Measurements from ENCODE around the gene CNBP. TPM values are rescaled to one million over a fixed set of nuclear protein-coding genes. Genes with fewer than 3 reads are reported as not detected.

CNBP gene
- total and polyA plus RNA-seq, 2 of the 13 experiments (the other 11 are each of a cell fraction or from before 2014, with no cell fraction given), result 282 to 354 TPM

GRCh38 chr3:129119365-129120100 lies 64.2 kb downstream of the CNBP start (continued):
- TF ChIP-seq ZFY (CRISPR knock-in tag; IDR thresholded peaks at IDR 0.05), result peak; percentile 49; the same call in 1 of the 2 replicates
- TF ChIP-seq TOE1 (CRISPR knock-in tag; IDR thresholded peaks at IDR 0.05), result no peak
- TF ChIP-seq, protein P1, sequence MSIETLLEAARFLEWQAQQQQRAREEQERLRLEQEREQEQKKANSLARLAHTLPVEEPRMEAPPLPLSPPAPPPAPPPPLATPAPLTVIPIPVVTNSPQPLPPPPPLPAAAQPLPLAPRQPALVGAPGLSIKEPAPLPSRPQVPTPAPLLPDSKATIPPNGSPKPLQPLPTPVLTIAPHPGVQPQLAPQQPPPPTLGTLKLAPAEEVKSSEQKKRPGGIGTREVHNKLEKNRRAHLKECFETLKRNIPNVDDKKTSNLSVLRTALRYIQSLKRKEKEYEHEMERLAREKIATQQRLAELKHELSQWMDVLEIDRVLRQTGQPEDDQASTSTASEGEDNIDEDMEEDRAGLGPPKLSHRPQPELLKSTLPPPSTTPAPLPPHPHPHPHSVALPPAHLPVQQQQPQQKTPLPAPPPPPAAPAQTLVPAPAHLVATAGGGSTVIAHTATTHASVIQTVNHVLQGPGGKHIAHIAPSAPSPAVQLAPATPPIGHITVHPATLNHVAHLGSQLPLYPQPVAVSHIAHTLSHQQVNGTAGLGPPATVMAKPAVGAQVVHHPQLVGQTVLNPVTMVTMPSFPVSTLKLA (IDR thresholded peaks at IDR 0.05), result peak; percentile 50
- peak; percentile 83; the same call in 1 of the 2 replicates for TF ChIP-seq SAFB2 (CRISPR knock-in tag; IDR thresholded peaks at IDR 0.05; ENCODE audit: borderline replicate concordance, low read depth)
- TF ChIP-seq ZNF552 (CRISPR knock-in tag; IDR thresholded peaks at IDR 0.05; ENCODE audit: borderline replicate concordance), result peak; percentile 80; the same call in 1 of the 2 replicates
- no peak for TF ChIP-seq MED13 (CRISPR knock-in tag; IDR thresholded peaks at IDR 0.05)
- TF ChIP-seq PHF20 (CRISPR knock-in tag; IDR thresholded peaks at IDR 0.05), result 0 out of 2 replicates have a peak, but pooled peaks have one; percentile 36
- no peak for TF ChIP-seq FOXA1 (IDR thresholded peaks at IDR 0.05)
- TF ChIP-seq FOXA1 (CRISPR knock-in tag; IDR thresholded peaks at IDR 0.05), result peak; percentile 96
- TF ChIP-seq E2F2 (CRISPR knock-in tag; IDR thresholded peaks at IDR 0.05; ENCODE audit: borderline replicate concordance), result no peak
- peak; percentile 84 for TF ChIP-seq ETV5 (CRISPR knock-in tag; IDR thresholded peaks at IDR 0.05; ENCODE audit: borderline replicate concordance)
- TF ChIP-seq ZBTB38 (CRISPR knock-in tag; IDR thresholded peaks at IDR 0.05), result peak; percentile 33; the same call in 1 of the 2 replicates
- TF ChIP-seq EHMT2 (IDR thresholded peaks at IDR 0.05; ENCODE audit: borderline replicate concordance, low read depth, low read length), result no peak
- peak; percentile 63; the same call in 1 of the 2 replicates for TF ChIP-seq ZMAT3 (CRISPR knock-in tag; conservative IDR thresholded peaks at IDR 0.05)
- TF ChIP-seq HOXA7 (CRISPR knock-in tag; IDR thresholded peaks at IDR 0.05), result no peak
- peak; percentile 75 for TF ChIP-seq DMAP1 (CRISPR knock-in tag; IDR thresholded peaks at IDR 0.05)
- TF ChIP-seq ZBTB26 (CRISPR knock-in tag; IDR thresholded peaks at IDR 0.05; ENCODE audit: borderline replicate concordance), result peak; percentile 61; the same call in 1 of the 2 replicates
- TF ChIP-seq GABPB1 (CRISPR knock-in tag; IDR thresholded peaks at IDR 0.05), result peak; percentile 71
- TF ChIP-seq ZMYM3 (CRISPR knock-in tag; IDR thresholded peaks at IDR 0.05), result peak; percentile 67; the same call in 1 of the 2 replicates
- peak; percentile 40; the same call in 1 of the 2 replicates for TF ChIP-seq TBX3 (IDR thresholded peaks at IDR 0.05; ENCODE audit: borderline replicate concordance)
- no peak for TF ChIP-seq ATF6 (CRISPR knock-in tag; conservative IDR thresholded peaks at IDR 0.05)
- peak; percentile 76; the same call in 1 of the 2 replicates for TF ChIP-seq KAT8 (CRISPR knock-in tag; IDR thresholded peaks at IDR 0.05)
- TF ChIP-seq ZBTB42 (CRISPR knock-in tag; IDR thresholded peaks at IDR 0.05), result peak; percentile 74; the same call in 1 of the 2 replicates

All from HepG2 (cell line).